Astrocyte of the hippocampus (primary cell): ENCODE measurements around the gene CENPB.

Experiments used
- DNase-seq: peaks from one replicate; pipeline ENCODE4 v3.0.0; 2011; ENCODE audit warnings: low read depth, low spot score

CENPB gene

DNA sequence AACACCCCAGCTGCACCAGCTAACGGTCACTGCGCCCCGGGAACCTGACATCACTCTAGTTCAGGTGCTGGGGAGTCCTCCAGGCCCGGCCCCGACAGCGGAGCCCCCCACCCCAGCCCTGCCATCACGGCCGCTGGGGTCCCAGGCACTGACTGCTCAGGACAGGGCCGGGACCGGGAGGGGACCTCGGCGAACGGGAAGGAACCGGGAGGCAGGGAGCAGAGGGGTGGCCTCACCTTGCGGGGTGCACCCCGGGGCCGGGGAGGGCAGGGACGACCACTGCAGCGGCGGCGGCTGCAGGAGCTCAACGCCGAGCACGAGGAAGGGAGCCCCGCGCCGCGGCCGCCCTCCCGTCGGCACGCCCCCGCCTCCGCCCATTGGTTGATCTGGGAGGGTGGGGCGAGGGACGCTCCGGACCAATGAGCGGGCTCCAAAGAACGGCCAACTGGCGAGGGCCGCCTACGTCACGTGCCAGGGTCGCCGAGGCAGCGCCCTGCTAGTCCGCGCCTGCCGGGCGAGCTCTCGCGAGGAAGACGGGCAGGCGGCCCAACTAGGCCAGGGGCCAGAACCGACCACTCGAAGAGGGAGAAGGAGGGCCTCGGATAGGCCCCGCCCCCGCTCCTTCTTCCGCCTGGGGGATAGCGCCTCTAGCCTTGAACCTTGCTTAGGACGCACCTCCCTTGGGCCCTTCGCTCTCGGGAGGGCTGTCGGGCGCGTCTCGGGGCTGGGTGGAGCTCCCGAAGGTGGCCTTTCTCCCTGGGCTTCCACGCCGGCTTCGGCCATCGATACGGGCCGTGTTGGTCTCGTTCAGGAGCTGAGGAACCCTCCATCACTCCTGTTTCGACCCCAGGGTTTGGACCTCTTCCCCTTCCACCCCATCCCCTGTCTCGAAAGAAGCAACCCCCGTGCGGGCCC, 18.9 kb downstream of the CENPB start, which contains the start of gene ADISSP:
Gene ADISSP, minus strand, starts transcription at position 327 of the 915 bp plus-strand sequence. CDS start 7,653 bp downstream, outside the sequence.
- peak; percentile 100 for DNase-seq

DNA sequence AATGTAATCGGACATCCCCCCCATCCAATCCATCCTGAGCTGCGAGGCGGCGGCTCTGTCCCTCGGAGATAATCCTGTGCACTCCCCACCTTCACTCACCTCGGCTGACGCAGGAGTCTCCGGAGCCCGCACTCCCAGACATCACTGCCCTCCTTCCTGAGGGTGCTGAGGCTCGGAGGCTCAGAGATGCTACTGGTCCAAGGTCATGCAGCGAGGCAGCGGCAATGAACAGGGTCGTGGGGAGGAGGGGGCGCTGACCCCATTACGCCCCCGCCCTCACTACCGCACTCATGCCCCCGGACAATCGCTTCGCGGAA, 19.5 kb downstream of the CENPB start:
- peak; percentile 33 for DNase-seq

DNA sequence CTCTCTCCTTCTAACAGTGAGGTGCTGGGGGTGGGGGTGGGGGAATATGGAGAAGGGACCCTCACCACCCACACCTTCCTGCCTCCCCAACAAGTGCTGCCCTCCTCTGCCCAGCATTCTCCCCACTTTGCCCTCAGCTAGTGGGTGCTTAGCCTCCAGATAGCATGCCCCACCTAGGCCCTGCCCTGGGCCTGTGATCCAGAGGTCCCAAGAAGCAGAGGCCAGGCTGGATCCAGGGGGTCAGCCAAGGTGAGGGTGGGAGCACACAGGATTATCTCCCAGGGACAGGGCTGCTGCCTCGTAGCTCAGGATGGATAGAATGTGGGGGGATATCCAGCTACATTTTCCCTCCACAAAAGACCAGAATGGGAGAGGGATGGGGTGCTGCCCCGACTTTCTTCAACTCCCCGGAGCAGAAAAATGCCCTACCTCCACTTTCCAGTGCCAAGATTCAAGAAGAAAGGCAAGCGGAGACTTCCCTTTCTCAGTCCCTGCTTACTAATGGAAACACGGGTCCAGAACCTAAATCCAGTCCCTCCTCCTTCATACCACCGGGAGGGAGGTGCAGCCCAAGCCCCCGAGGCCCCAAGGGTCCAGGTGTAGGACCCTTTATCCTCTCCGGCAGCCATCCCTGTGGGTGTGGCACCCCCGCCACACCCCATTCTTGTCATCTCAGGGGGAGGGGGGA, 20.0 kb downstream of the CENPB start:
- no peak for DNase-seq

DNA sequence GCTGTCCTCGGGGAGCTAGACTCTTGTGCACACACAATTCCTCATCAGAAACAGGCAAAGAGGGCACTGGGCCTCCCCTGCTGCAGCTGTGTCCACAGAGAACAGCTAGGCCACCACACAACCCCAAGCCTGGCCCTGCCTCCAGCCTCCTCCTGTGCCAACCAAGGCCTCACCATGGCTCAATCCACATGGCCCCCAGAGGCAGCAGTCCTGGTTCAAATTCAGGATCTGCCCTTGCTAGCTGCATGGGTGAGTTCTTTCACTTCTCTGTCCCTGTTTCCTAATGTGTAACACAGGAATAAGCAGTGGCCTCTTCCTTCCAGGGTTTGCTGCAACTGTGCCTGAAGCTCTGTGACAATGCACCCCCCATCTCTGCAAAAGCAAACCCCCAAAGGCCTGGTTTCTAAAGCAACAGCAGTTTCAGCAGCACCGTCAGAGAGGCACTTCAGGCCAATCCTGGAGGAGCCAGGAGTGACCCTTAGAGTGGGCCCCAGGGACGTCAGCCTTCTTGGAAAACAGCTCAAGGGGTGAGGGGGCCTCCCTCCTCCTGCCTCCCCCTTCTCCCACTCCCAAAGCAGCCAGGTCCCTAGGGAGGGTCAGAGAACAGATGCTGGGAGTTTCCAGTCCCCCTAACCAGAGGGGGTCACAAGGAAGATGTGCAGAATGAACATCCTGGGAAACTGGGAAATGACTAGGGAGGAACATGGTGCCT, 21.2 kb downstream of the CENPB start:
- no peak for DNase-seq

DNA sequence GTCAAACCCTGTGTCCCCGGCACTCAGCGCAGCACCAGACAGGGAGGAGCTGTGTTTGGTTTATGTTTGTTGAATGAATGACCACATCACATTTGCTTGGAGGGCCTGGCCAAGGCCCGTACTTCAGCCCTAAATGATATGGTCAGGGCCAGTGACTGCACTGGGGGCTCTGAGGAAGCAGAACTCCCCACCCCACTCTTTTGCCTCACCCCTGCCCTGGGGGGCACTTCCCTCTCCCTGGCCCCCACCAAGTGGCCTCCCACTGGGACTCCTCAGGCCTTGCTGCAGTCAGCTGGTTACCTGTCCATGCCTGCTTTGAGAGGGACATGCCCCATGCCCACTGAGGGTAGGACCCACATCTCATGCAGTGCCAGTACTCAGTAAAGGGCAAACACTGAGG, 21.9 kb downstream of the CENPB start:
- no peak for DNase-seq

DNA sequence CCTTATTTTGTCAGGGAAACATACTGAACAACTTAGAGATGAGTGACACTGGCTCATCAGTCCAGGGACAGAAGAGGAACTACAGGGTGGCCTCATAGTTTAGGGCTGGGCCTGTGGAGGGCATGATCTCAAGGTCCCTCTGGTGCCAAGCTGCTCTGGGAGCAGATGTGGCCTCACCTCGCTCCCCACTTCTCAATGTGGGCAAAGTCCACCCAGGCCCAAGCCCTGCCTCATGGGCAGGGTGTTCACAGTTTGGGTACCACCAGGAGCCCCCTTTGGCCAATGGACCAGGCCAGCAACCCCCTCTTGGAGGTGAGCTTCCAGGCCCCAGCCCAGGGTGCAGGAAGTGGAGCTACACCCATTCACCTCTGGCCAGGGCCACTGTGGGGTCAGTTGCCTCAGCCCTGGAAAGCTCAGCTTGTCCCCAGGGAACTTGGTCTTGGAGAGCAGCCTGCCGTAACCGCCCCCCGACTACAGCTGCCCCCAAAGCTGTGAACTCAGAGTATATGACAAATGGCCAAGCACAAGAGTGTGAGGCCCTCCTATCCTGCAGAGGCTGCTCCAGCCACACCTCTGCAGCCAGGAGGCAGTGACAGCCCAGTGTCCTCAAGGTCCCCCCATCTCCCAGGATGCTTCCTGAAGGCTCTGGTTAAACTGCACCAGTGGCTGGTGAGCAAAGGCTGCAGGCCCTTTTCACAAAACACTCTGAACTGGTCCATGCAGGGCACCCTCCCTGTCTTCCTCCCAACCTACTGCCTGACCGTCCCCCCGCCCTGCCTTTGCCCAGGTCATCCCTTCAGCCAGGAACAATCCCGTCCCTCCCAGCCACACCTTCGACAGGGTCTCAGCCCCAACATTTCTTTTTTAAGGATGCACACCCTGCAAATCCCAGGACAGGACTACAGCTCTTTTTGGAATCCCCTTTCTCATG, 22.6 kb downstream of the CENPB start:
- DNase-seq: no peak

DNA sequence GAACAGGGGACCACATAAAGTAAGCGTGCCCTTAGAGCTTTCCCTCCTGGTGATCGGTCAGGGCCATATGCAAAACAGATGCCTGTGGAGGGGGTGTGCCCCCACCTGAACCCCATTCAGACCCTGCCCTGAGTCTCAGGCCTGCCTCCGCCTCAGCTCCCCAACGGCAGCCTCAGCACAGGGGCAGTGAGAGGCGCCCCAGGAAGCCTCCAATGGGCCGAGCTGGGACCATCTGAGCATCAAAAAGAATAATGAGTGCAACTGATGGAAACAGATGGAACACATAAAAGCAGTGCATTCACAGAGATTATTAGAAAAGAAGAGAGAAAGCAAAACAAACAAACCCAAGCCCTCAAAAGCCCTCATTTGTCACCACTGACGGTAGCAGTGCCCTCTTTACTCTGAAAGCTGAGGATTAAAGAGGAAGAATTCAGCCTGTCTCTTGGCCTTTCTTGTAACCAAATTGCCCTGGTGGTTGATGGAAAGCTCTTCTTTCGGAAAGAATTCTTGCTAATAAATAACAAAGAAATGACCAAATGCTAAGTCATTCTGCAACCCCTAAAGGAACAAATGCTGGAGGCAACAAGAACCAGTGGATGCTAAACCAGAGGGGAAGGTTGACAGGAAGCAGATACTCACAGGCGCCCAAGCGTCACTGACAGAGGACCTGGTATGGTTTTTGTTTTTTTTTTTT, 25.7 kb downstream of the CENPB start:
- DNase-seq: no peak

DNA sequence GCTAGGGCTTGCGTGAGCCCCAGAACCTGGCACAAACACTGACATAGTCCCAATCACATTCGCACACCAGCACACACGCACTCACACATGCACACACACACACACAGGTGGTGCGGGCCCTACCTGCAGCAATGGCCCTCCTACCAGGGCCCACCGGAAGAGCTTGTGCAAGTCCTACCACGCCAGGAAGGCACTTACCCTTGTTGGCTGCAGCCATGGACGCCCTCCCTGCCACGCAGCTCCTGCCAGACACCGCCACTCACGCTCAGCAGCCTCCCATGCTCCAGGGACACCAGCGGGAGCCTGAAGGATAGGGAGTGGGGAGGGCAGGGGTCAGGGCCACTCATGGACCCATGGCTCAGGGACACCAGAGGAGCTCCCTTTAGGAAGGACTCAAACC, 26.7 kb downstream of the CENPB start:
- no peak for DNase-seq

DNA sequence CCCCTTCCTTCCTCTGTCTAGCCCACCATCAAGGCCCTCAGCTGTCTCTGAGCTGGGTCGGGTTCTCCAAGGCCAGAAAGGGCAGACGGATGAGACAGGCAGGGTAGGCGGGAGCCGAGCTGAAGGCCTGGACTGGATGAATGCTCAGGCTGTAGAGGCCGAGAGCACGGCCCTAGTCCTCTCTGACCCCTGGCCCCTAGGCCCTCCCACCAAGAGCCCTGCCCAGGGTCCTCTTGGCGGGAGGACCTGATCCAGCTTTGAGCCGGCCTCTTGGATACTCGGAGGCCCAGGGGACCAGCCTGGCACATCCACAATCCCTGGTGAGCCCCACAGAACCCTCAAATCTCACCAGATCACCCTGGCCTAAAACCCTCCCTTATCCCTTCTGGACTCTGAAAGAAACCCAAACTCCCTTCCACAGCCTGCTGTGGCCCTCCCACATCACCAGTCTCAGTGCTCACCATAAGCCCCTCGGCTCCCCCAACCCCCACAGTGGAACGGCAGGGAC, 27.2 kb downstream of the CENPB start:
- no peak for DNase-seq

DNA sequence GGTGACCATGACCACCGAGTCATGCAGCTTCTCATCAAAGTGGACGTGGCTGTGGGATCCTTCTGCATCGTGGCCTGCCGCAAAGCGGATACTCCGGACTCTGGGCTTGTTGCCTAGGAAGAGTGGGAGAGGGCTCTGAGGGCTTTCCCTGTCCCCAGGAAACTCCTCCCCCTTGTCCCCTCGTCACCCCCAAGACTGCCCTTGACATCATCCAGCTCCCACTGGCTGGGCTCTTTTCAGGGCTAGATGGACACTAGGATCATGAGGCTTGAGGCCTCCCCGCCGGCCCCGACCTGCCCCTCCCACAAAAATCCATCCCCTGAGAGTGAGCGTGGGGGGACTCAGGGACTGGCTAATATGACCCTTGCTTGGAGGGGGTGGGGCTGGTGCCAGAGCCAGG, 28.0 kb downstream of the CENPB start:
- DNase-seq: no peak

DNA sequence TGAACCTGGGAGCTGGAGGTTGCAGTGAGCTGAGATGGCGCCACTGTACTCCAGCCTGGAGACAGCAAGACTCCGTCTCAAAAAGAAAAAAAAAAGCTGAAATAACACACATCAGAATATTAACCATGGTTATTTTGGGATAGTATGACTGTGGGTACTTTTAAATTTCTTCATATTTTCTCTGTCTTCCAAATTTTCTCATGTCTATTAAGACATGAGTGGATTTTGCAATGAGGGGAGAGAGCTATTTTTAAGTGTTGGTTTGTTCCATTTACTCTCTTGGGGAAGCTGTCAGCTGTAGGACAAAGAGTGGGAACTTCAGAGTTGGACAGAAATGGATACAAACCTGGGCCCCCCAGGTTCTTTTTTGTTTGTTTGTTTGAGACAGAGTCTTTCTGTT, 29.3 kb downstream of the CENPB start:
- DNase-seq: no peak

DNA sequence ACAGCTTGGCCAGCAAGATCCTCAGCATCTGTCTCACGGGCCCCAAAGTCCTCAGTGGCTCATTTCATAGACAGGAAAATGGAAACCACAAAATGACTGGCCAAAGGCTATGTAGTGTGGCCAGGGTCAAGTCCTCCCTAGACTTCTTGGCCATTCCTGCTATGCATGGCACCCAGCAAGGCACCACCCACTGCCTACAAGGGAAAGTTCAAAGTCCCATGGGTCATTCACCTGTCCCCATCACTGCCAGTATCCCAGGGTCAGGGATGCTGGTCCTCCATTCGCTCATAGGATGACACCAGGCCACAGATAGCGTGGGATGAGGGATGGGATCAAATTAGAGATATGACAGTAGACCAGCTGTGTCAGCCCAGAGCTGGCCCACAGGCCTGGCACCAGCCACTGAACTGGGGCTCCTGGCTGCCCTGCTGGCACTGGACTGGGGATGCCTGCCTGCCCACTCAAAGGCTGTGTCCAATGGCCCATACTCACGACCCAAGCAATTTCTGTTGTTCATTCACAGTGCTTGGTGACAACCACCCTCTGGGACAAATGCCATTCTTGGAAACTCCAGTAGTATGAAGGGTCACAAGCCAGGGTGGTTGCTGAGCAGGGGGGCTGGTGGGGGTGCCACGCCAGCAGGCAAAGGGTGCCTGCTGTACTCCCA, 30.6 kb downstream of the CENPB start:
- DNase-seq: no peak

DNA sequence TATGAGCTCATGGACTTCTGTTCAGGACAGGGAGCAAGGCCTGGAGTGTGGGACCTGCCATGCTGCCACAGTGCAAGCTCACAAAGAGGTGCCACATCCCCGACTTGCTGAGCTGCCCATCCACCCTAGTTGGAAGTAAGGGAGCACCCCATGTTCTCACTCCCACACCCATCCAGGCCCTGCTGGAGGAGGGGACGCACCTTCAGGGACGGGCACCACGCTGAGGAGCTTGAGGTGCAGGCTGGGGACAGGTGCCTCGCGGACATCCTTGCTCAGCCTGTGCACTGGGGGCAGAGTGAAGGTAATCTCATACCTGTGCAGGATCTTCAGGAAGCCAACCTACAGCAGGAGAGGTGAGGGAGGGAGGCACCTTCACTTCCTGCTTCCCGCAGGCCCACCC, 31.3 kb downstream of the CENPB start:
- no peak for DNase-seq

DNA sequence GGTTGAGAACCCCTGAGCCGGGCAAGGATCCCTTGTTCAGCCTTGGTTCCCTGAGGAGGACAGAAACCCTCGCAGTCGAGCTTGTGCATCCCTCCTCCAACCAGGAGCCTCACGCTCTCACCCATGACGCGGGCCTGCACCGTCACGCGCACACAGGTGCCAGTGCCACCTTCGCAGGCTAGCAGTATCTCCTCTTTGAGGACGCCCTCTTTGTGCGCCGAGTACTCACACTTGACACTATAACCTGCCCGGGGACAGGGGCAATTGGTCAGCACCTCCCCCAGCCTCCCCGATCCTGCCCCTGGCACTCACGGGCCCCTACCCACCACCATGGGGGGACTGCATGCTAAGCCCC, 32.3 kb downstream of the CENPB start:
- no peak for DNase-seq

DNA sequence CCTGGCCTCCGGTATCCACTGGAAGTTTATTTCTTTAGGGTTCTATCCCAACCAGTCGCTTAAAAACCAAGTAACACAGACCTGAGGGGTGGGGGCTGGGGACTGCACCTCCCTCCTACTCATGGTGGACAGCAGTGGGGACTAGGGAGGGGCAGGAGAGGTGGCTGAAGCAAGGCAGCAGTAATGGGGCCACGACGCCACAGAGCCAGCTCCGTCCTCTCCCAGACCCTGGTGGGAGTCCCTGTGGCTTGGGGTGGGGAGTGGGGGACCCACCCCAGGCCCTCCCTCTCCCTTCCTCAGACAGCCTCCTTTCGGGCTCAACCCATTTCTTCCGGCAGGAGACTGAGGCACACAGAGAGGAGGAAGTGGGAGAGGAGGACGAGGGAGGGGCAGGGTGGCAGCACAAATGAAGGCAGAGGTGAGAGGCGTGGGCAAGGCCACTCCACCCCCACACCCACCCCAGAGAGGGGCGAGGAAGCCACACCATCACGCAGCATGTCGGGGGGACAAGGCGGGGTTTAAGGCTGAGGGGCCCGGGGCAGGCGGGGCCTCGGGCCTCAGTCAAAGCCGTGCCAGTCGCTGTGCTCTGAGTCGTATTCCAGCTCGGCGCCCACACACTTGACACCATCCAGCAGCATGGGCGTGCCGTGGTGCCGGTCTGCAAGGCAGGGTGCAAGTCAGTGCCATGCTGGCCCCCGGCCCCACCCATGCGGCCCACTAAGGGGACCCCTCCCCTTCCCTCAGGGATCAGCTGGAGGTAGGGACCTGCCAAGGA, 32.9 kb downstream of the CENPB start:
- no peak for DNase-seq

DNA sequence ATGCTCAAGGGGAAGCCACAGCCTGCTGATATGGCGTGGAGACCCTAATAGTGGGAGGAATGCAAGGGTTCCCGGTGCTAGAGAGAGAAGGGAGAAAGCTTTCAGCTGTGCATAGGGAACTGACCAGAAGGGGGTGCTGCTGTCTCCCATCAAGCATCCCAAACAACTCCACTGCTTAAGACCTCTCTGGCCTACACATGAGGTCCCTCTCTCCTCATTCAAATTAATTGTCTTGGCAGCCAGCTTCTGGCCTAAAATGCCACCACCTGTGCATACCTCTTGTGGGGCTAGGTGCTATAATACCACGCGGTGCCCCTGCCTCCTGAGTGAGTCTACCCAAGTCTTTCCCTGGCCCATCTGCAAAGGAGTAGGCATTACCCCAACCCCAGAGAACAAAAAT, 33.4 kb downstream of the CENPB start:
- peak; percentile 81 for DNase-seq

DNA sequence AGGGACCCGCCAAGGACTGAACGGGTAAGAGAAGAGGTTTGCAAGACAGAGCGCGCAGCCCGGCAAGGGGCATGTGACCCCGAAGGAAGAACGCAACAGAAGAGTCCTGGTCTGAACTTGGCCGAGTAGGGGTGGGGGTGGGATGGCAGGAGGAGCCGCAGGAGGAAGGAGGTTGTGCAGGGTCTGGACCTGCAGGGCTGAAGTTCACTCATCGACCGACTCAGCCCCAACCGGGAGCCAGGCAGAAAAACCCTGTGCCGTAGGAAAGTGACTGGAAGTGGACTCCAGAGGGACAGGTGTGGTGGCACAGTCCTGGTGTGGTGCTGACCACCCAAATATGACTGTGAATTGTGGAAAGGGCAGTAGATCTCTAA, 34.2 kb downstream of the CENPB start:
- no peak for DNase-seq

DNA sequence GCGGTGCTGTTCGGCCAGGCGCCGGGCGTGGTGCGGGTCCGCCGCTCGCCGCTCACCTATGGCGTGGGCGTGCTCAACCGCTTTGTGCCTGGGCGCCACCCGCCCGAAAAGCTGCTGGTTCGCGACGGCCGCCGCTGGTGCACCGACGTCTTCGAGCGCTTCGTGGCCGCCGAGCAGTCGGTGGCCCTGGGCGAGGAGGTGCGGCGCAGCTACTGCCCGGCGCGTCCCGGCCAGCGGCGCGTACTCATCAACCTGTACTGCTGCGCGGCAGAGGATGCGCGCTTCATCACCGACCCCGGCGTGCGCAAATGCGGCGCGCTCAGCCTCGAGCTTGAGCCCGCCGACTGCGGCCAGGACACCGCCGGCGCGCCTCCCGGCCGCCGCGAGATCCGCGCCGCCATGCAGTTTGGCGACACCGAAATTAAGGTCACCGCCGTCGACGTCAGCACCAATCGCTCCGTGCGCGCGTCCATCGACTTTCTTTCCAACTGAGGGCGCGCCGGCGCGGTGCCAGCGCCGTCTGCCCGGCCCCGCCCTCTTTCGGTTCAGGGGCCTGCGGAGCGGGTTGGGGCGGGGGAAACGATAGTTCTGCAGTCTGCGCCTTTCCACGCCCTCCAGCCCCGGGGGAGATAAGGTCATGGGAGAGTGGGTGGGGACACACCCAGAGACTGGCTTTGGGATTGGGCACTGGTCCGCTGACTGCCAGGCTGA, 34.7 kb downstream of the CENPB start:
- peak; percentile 52 for DNase-seq

DNA sequence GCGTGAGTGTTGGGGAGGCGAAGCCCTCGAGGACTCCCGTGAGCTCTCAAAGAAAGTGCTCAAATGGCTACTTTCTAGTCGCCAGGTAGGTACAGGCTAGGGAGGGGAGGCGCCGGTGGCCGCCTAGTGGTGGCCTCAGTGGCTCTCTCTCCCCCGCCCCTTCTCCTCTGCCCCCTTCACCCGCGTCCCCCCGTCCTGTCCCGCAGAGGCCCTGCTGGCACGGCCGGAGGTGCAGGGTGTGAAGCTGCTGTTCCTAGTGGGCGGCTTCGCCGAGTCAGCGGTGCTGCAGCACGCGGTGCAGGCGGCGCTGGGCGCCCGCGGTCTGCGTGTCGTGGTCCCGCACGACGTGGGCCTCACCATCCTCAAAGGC, 35.2 kb downstream of the CENPB start:
- DNase-seq: no peak
